ENCODE results near the gene GFI1.
"Not testable (repeated sequence)": the region's sequence is repeated elsewhere in the genome, so short reads cannot be mapped to it uniquely, and the experiment has no call there.

GRCh38 chr1:92531939-92532338, 45.2 kb upstream of the GFI1 start:
- TF ChIP-seq, protein P1, sequence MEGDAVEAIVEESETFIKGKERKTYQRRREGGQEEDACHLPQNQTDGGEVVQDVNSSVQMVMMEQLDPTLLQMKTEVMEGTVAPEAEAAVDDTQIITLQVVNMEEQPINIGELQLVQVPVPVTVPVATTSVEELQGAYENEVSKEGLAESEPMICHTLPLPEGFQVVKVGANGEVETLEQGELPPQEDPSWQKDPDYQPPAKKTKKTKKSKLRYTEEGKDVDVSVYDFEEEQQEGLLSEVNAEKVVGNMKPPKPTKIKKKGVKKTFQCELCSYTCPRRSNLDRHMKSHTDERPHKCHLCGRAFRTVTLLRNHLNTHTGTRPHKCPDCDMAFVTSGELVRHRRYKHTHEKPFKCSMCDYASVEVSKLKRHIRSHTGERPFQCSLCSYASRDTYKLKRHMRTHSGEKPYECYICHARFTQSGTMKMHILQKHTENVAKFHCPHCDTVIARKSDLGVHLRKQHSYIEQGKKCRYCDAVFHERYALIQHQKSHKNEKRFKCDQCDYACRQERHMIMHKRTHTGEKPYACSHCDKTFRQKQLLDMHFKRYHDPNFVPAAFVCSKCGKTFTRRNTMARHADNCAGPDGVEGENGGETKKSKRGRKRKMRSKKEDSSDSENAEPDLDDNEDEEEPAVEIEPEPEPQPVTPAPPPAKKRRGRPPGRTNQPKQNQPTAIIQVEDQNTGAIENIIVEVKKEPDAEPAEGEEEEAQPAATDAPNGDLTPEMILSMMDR (IDR thresholded peaks at IDR 0.05) = not testable (repeated sequence)
- not testable (repeated sequence) for TF ChIP-seq POLR2A (IDR thresholded peaks at IDR 0.05)

Measured in lower leg skin (tissue), 3 donors.